GM23248 (cell line): ENCODE measurements around the gene PPFIA2.

Experiments
- EZH2 ChIP-seq: fragments of 200-600 bp; sonication (generic); IDR thresholded peaks from 2 replicates; pipeline ENCODE4 v1.6.1; 2018; ENCODE audit warnings: antibody characterized with exemption, mild to moderate bottlenecking; ENCODE audit not compliant: insufficient read depth, poor library complexity, severe bottlenecking
- EZH2phosphoT487 ChIP-seq: fragments of 200-600 bp; sonication (generic); IDR thresholded peaks from 2 replicates; pipeline ENCODE4 v1.6.1; 2018; ENCODE audit warnings: antibody characterized with exemption, moderate library complexity, mild to moderate bottlenecking, low read depth; ENCODE audit not compliant: insufficient read depth

DNA sequence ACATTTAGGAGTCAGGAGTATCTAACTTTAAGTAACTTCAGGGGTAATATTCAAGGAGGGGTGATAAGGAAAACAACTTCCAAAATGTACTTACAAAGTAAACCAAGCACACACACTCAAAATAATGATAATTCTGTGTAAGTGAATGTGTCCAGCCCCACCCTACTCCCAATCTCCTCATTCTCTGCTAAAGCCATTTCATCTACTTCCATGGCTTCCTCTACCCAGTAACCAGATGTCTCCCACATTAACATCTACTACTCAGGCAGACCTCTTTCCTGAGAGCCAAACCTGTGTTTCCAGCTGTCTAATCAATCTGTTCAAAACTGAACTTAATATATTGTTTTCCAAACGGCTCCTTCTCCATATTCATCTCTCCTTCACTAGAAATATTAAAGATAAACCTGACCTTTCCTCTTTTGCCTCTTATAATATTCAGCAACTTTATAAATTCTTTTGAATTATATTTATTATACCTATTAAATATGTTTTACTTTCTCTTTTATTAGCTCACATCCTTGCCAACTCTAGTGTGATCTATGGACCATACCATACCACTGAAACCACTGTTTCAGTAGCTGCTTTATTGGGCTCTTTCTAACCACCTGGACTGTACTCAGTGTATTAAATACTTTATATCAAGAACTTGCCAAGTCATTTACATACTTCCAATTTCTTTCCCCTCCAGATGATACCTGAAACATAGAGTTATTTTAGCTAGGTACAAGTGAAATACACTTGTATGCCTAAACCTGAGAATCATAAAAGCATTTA lies 170.7 kb downstream of the PPFIA2 start:
- TF ChIP-seq EZH2 (no peak), EZH2phosphoT487 (no peak)
